SK-N-SH treated with all-trans-retinoic acid at 6 μM for 48 hours (cell line): Measurements from ENCODE around the gene NRXN3.

Experiments
- ATAC-seq: fragments of 200-7000 bp; cut with Tn5 transposase; 3 replicates; pipeline ENCODE4 v1.9.1; 2020; ENCODE audit warnings: mild to moderate bottlenecking, moderate library complexity
- ARNTL ChIP-seq: fragments of 450-650 bp; formaldehyde crosslinking; IDR thresholded peaks from 2 replicates; pipeline ENCODE4 v1.5.0; 2020; ENCODE audit warnings: low read depth, mild to moderate bottlenecking, moderate library complexity, borderline replicate concordance
- BACH2 ChIP-seq: fragments of 250-450 bp; sonication (Bioruptor Pico); IDR thresholded peaks from 2 replicates; pipeline ENCODE4 v1.9.0; 2021; ENCODE audit warnings: mild to moderate bottlenecking, borderline replicate concordance
- CREB5 ChIP-seq: fragments of 250-450 bp; sonication (Bioruptor Pico); IDR thresholded peaks from 2 replicates; pipeline ENCODE4 v1.5.1; 2020; ENCODE audit warnings: low read depth, mild to moderate bottlenecking, moderate library complexity
- CSDC2 ChIP-seq: fragments of 250-450 bp; sonication (Bioruptor Pico); IDR thresholded peaks from 2 replicates; pipeline ENCODE4 v1.5.0; 2020; ENCODE audit warnings: mild to moderate bottlenecking, moderate library complexity
- CSRNP3 ChIP-seq: fragments of 250-450 bp; sonication (Bioruptor Pico); IDR thresholded peaks from 2 replicates; pipeline ENCODE4 v1.5.1; 2021; ENCODE audit warnings: mild to moderate bottlenecking, moderate library complexity
- ESRRG ChIP-seq: fragments of 250-450 bp; sonication (Bioruptor Pico); IDR thresholded peaks from 2 replicates; pipeline ENCODE4 v1.6.1; 2021; ENCODE audit warnings: mild to moderate bottlenecking
- GLIS3 ChIP-seq: fragments of 250-450 bp; sonication (Bioruptor Pico); IDR thresholded peaks from 2 replicates; pipeline ENCODE4 v1.5.0; 2020; ENCODE audit warnings: mild to moderate bottlenecking, moderate library complexity
- ISL1 ChIP-seq: fragments of 250-450 bp; sonication (Bioruptor Pico); IDR thresholded peaks from 2 replicates; pipeline ENCODE4 v2.1.2; 2022; ENCODE audit warnings: mild to moderate bottlenecking, moderate library complexity
- OSR1 ChIP-seq: fragments of 250-450 bp; sonication (Bioruptor Pico); IDR thresholded peaks from 2 replicates; pipeline ENCODE4 v1.8.0; 2022; ENCODE audit warnings: moderate library complexity, mild to moderate bottlenecking, inconsistent platforms
- PATZ1 ChIP-seq: fragments of 250-450 bp; sonication (Bioruptor Pico); IDR thresholded peaks from 2 replicates; pipeline ENCODE4 v1.8.0; 2020; ENCODE audit warnings: mild to moderate bottlenecking, moderate library complexity, borderline replicate concordance
- POU6F1 ChIP-seq: fragments of 250-450 bp; sonication (Bioruptor Pico); IDR thresholded peaks from 2 replicates; pipeline ENCODE4 v1.8.0; 2021; ENCODE audit warnings: low read depth, mild to moderate bottlenecking, moderate library complexity, borderline replicate concordance
- PPARA ChIP-seq: fragments of 250-450 bp; sonication (Bioruptor Pico); IDR thresholded peaks from 2 replicates; pipeline ENCODE4 v1.5.0; 2020; ENCODE audit warnings: mild to moderate bottlenecking, borderline replicate concordance
- RARB ChIP-seq: fragments of 250-450 bp; sonication (Bioruptor Pico); IDR thresholded peaks from 2 replicates; pipeline ENCODE4 v1.8.0; 2021; ENCODE audit warnings: mild to moderate bottlenecking, moderate library complexity
- SNAI2 ChIP-seq: fragments of 250-450 bp; sonication (Bioruptor Pico); IDR thresholded peaks from 2 replicates; pipeline ENCODE4 v1.5.0; 2020; ENCODE audit warnings: mild to moderate bottlenecking, moderate library complexity
- TCF4 ChIP-seq: fragments of 250-450 bp; sonication (Bioruptor Pico); IDR thresholded peaks from 2 replicates; pipeline ENCODE4 v1.8.0; 2021; ENCODE audit warnings: mild to moderate bottlenecking, moderate library complexity, borderline replicate concordance
- TOX ChIP-seq: fragments of 250-450 bp; sonication (Bioruptor Pico); IDR thresholded peaks from 2 replicates; pipeline ENCODE4 v1.8.0; 2021; ENCODE audit warnings: mild to moderate bottlenecking, moderate library complexity, borderline replicate concordance
- TSHZ2 ChIP-seq: fragments of 250-450 bp; sonication (Bioruptor Pico); IDR thresholded peaks from 2 replicates; pipeline ENCODE4 v1.5.0; 2020; ENCODE audit warnings: mild to moderate bottlenecking, moderate library complexity
- ZC3H10 ChIP-seq: fragments of 250-450 bp; sonication (Bioruptor Pico); IDR thresholded peaks from 2 replicates; pipeline ENCODE4 v1.5.1; 2021; ENCODE audit warnings: mild to moderate bottlenecking, moderate library complexity
- ZFP3 ChIP-seq: fragments of 250-450 bp; sonication (Bioruptor Pico); IDR thresholded peaks from 2 replicates; pipeline ENCODE4 v1.5.0; 2020; ENCODE audit warnings: mild to moderate bottlenecking, moderate library complexity
- ZFP30 ChIP-seq: fragments of 450-650 bp; formaldehyde crosslinking; IDR thresholded peaks from 2 replicates; pipeline ENCODE4 v1.5.0; 2022; ENCODE audit warnings: mild to moderate bottlenecking, moderate library complexity
- ZNF565 ChIP-seq: fragments of 450-650 bp; formaldehyde crosslinking; conservative IDR thresholded peaks from 2 replicates; pipeline ENCODE4 v1.5.0; 2020; ENCODE audit warnings: low read depth, mild to moderate bottlenecking, moderate library complexity
- ZNF8 ChIP-seq: fragments of 450-650 bp; formaldehyde crosslinking; IDR thresholded peaks from 2 replicates; pipeline ENCODE4 v1.5.0; 2020; ENCODE audit warnings: mild to moderate bottlenecking, moderate library complexity

The NRXN3 gene

GRCh38 chr14:79656056-79656455 lies 1485.9 kb downstream of the NRXN3 start:
- ATAC-seq = no peak
- TF ChIP-seq TOX = no peak
- no peak for TF ChIP-seq ESRRG (CRISPR knock-in tag)
- TF ChIP-seq ZC3H10 = no peak
- no peak for TF ChIP-seq ZNF565 (CRISPR knock-in tag)
- TF ChIP-seq RARB = no peak
- no peak for TF ChIP-seq CSDC2 (CRISPR knock-in tag)
- no peak for TF ChIP-seq TSHZ2
- TF ChIP-seq ARNTL (CRISPR knock-in tag) = no peak
- TF ChIP-seq GLIS3 (CRISPR knock-in tag) = no peak
- TF ChIP-seq CREB5 (CRISPR knock-in tag) = no peak
- TF ChIP-seq ZFP30 (CRISPR knock-in tag) = no peak
- no peak for TF ChIP-seq ZNF8 (CRISPR knock-in tag)
- TF ChIP-seq ZFP3 (CRISPR knock-in tag) = no peak
- TF ChIP-seq PPARA (CRISPR knock-in tag) = no peak
- no peak for TF ChIP-seq POU6F1 (CRISPR knock-in tag)
- no peak for TF ChIP-seq CSRNP3
- TF ChIP-seq ISL1 = no peak
- no peak for TF ChIP-seq PATZ1 (CRISPR knock-in tag)

- ATAC-seq = no peak
- TF ChIP-seq TSHZ2 = no peak
- TF ChIP-seq BACH2 (CRISPR knock-in tag) = no peak
- no peak for TF ChIP-seq TCF4 (CRISPR knock-in tag)
Observed at GRCh38 chr14:79656496-79656895, 1486.3 kb downstream of the NRXN3 start.

GRCh38 chr14:79658221-79658620 lies 1488.0 kb downstream of the NRXN3 start:
- ATAC-seq = no peak
- TF ChIP-seq BACH2 (CRISPR knock-in tag) (no peak), ZFP30 (CRISPR knock-in tag) (no peak), SNAI2 (no peak), ZFP3 (CRISPR knock-in tag) (no peak), RARB (no peak), ARNTL (CRISPR knock-in tag) (no peak), OSR1 (CRISPR knock-in tag) (no peak), CREB5 (CRISPR knock-in tag) (no peak), PPARA (CRISPR knock-in tag) (no peak)
